Germinal center (tissue), 1 donor: Measurements from ENCODE around the gene ROBO2.

Experiments used
- DNase-seq: peaks from one replicate; pipeline ENCODE4 v3.0.0; 2012; ENCODE audit warnings: mixed read lengths, low spot score

ROBO2 gene

GRCh38 chr3:77489216-77489615 lies 449.3 kb downstream of the ROBO2 start:
- DNase-seq = no peak

GRCh38 chr3:77491961-77492360 lies 452.1 kb downstream of the ROBO2 start:
- no peak for DNase-seq

DNA sequence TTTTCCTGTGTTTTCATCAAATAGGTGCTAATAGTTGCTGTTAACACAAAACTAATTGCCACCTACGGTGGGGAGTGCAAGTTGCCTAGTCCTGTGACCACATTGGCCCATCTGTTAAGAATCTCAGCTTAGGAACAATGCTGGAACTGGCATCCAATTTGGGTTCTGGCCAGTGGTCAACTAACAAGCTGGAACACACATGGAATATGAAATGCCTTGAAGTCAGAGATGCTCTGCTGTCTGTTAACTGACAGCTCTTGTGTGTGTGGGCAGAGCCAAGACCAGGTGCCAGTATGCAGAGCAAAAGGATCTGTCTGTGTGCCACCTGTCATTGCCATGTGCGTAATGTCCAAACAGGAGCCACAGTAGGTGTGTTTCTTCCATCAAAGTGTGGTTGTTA lies 460.8 kb downstream of the ROBO2 start:
- DNase-seq = no peak

DNA sequence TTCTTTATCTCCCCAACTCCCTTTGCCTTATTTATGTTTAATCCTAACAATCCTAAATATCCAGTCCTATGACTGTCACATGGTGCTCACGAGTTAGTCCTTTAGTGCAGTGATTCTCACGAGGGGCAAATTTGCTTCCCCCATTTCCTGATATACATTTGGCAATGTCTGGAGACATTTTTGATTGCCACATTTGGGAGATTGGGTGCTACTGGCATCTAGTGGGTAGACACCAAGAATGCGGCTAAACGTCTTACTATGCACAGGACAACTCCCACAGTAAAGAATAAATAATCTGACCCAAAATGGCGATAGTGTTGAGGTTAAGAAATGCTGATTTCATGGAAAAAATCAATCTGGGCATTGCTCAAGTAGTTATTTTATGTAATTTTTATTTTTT lies 466.5 kb downstream of the ROBO2 start:
- no peak for DNase-seq

DNA sequence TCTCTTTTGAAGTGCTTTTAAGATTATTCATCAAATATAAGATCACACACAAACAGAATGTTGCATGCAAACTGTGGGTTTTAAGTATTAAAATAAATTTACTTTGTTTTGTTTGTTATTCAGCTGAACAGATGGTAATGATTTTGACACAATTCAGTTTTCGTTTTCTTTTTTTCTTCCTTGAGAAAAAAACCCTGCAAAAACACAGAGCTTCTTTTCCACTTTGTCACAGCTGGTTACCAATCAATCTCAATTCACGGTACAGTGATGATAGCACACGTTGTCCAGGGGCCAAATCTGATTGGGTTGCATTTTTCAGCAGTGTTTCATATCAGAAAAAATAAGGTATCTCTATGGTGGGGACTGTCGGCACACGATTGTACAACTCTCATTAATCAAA lies 473.6 kb downstream of the ROBO2 start:
- no peak for DNase-seq

DNA sequence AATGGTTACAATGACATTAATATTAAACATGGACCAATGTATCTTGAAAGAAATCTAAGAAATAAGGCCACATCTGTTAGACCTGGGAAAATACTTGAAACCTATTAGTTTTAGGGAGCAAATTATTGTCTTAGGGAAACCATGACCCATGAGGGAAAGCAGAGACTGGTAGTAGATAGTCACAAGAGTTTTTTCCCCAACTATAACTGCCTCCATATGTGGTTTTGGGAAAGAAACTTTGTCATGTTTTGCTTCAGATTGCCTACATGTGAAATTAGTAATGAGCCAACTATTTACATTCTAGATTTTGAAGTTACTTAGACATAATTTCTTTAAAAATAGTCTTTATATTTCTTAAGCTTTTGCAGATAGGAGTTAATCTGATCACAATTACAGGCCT lies 474.9 kb downstream of the ROBO2 start:
- no peak for DNase-seq

GRCh38 chr3:77524463-77524862 lies 484.6 kb downstream of the ROBO2 start:
- DNase-seq = no peak

DNA sequence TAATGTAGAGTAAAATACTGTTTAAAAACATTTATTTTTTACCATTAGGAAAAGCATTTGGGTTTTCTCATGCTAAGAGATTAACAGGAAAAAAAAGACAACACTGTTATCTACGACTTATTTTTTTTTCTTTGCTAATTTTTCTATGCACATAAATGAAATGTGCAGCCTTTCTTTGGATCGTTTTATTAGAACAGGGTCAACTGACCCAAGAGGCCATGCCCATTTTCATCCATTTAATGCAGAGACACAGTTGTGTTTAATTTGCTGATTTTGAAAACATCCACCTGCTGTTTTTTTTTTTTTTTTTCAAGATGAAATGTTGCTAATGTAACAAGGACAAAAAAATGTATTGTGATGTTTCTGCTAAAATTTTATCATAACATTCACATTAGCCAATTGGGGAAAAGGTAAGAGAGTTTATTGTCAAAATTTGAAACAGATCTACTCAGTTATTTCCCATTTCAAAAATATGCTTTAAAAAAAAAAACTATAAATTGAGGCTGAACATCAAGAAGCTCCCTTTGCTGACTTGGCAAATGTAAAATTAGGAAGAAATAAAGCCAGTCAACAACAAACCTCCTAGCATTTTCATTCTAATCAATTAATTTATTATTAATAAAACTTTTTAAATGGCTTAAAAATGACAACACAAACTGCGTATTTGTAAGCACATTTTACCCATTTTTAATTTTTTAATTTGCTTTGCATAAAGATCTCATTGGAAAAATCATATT lies 485.2 kb downstream of the ROBO2 start:
- no peak for DNase-seq

GRCh38 chr3:77526573-77527113 lies 486.7 kb downstream of the ROBO2 start:
- no peak for DNase-seq

DNA sequence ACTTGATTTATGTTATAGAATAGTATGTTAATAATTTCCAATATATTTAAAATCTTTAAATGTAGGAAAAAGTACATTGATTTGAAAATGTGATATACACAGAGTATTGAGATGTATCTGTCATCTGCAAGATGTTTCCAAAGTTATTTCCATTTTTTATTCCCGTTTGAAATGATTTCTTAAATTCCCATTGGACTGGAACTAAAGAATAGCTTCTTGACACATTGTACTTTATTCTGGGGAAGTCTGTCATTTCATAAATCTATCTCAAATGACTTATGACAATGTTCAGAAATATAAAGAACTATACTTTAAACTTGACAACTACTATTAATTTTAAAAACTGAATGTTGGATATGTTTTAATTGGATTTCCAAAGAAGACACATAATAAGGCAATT lies 489.6 kb downstream of the ROBO2 start:
- DNase-seq = no peak

- no peak for DNase-seq
Measured at GRCh38 chr3:77530870-77531269, 491.0 kb downstream of the ROBO2 start.

- DNase-seq = no peak
Measured at GRCh38 chr3:77535116-77535515, 495.2 kb downstream of the ROBO2 start.

GRCh38 chr3:77536038-77536775 lies 496.3 kb downstream of the ROBO2 start:
- DNase-seq = no peak

DNA sequence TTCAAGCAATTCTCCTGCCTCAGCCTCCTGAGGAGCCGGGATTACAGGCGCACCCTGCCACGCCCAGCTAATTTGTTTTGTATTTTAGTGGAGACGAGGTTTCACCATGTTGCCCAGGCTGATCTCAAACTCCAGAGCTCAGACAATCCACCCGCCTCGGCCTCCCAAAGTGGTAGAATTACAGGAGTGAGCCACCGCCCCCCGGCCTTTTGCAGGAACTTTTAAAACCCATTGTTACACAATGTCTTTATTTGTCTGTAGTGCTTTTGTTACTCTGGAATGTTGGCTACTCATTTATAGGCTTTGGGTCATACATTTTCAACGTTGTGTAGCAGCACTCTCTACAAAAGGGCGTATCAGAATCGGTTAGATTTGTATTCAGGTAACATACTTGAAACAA lies 499.1 kb downstream of the ROBO2 start:
- DNase-seq = no peak

- no peak for DNase-seq
Measured at GRCh38 chr3:77539677-77540076, 499.8 kb downstream of the ROBO2 start.

DNA sequence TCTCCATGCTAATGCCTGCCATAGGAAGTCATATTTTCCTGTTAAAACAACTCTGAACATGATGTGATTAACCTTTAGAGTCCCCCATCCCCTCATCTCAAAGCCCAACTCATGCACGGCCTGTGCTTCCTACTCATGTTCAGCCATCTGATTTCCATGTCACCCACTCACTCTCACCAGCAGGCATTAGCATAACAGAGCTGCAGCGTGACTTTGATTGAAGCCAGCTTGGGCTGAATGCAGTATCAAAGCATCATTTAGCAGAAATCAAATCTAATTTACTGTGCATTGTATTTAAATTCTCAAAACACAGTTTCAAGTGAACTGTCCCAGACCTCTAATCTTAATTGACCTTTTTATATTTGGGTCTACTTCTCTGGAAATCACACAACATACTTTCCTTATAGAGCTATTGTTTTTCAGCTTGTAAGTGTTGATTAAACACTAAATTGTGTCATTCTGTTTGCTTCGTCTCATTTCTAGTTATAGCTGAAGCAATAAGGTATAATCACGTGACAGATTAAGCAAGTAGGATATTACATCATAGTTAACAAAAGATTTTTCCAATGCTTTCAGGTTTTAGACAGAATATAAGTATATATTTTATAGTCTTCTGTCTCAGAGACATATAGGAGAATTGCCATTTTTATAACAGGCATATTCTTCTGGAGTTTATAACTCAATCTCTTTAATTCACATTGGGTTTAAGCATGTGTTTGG lies 501.5 kb downstream of the ROBO2 start:
- no peak for DNase-seq

- DNase-seq = no peak
Measured at GRCh38 chr3:77546246-77546645, 506.3 kb downstream of the ROBO2 start.

GRCh38 chr3:77549034-77549433 lies 509.1 kb downstream of the ROBO2 start:
- DNase-seq = no peak

DNA sequence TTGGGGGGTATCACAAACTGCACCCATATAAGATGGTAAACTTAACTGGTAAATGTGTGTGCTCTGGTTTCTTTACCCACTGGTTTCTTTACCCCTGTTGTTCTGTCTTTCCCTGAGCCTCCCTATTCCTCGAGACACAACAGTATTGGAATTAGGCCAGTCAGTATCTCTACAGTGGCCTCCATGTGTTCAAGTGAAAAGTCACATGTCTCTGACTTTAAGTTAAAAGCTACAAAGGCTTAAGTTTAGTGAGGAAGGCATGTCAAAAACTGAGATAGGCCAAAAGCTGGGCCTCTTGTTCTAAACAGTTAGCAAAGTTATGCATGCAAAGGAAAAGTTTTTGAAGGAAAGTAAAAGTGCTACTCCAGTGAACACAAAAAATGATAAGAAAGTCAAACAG lies 513.3 kb downstream of the ROBO2 start:
- DNase-seq = no peak

DNA sequence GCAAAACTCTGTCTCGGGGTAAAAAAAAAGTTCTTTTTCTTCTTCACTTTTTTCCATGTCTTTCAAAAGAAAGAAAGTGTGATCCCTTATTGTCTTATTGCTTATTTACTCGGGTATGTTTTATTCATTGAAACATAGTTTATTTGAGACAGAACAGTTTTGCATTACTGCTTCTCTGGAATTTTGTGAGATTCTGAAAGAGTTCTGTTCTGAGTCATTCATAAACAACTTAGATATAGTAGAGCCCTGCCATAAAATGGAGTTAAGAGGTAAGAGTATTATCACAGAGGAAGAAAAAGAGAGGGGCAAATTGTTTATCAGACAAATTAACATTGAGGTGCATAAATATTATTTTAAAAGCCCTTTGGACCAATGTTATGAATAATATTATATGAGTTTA lies 522.2 kb downstream of the ROBO2 start:
- no peak for DNase-seq

- no peak for DNase-seq
Measured at GRCh38 chr3:77563012-77563411, 523.1 kb downstream of the ROBO2 start.

DNA sequence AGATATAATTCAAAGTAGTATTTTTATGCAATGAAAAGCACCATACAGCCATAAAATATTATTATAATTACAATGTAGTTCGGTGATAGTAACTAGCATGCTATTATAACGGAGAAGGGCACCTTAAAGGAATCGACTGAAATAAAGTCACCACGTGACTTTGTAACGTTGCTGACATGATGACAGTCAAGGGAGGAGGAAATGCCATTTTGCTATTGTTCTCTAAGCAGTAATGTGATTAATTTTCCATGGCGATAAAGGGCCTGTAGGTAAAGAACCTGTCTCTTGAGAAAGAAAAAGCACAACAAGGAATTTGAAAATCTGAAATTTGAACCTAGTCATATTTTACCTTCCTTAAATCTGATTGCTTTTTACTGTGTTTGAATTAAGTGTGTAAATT lies 526.2 kb downstream of the ROBO2 start:
- DNase-seq = no peak
